ENCODE data around the gene BMPER.

Gene BMPER

DNA sequence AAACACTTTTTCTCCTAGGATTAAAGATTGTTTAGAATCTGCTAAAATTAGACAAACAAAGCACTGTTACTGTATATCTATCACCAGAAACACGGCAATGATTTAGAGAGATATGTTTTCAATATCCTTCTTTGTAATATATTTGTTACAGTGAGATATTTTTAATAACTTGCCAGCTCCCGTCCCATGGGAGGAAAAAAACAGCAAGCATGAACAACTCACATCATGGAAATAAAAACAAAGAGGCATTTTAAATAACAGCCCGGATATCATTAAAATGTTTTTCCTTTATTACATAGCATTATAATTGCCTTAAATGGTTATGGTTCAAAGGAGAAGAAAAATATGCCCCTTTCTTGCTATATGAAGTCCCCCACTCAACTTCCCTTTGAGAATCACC is 272.1 kb downstream of the BMPER start:
- DNase-seq (ENCODE audit: low read depth), result no peak
- no peak overlapping the region for H3K4me3 ChIP-seq (ENCODE audit: low read length)
- TF ChIP-seq, protein P1, sequence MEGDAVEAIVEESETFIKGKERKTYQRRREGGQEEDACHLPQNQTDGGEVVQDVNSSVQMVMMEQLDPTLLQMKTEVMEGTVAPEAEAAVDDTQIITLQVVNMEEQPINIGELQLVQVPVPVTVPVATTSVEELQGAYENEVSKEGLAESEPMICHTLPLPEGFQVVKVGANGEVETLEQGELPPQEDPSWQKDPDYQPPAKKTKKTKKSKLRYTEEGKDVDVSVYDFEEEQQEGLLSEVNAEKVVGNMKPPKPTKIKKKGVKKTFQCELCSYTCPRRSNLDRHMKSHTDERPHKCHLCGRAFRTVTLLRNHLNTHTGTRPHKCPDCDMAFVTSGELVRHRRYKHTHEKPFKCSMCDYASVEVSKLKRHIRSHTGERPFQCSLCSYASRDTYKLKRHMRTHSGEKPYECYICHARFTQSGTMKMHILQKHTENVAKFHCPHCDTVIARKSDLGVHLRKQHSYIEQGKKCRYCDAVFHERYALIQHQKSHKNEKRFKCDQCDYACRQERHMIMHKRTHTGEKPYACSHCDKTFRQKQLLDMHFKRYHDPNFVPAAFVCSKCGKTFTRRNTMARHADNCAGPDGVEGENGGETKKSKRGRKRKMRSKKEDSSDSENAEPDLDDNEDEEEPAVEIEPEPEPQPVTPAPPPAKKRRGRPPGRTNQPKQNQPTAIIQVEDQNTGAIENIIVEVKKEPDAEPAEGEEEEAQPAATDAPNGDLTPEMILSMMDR (IDR thresholded peaks at IDR 0.05; ENCODE audit: insufficient read depth, low read depth, low read length, missing control alignments), result no peak

DNA sequence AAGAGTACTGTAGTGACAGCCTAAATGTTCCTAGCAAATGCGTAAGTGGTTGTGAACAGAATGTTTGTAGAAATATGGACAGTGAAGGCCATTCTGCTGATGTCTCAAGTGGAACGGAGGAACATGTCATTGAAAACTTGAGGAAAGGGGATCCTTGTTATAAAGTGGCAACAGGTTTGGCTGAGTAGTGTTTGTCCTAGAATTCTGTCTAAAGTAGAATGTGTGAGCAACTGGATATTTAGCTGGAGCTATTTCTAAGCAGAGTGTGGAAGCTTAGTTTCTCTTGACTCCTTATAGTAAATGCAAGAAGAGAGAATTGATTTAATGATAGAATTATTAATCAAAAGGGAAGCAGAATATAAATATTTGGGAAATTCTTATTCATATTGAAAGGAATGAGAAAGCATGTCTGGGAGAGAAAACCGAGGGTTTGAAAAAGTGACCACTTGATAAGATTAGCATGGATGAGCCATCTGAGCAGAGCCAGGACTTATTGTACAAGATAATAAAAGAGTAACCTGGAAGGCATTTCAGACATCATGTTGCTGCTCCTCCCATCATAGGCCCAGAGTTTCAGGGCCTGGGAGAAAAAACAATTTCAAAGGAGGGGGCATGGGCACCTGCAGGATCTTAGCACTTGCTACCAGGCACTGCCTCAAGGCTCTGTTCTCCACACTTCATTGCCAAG is 276.1 kb downstream of the BMPER start:
- TF ChIP-seq, protein P1 (IDR thresholded peaks at IDR 0.05; ENCODE audit: insufficient read depth, low read depth, low read length, missing control alignments), result no peak
- H3K4me3 ChIP-seq (ENCODE audit: low read length), result no peak overlapping the region
- DNase-seq (ENCODE audit: low read depth), result no peak

DNA sequence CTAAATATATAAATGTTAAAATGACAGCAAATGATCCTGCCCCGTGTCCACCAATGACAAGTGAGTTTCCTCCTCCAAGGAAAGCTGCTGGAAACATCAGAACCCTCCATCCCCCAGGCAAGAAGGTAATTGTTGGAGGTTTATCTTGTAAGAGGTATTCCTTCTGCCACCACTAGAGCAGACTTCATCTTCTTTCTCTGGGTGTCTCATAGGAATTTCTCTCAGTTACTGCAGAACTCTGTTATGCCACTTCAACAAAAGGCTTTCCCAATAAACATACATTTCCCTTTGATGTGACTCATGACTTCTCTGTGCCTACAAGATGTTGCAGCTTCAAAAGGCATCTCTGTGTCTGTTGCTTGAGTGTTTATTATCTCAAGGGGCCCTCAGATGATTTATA is 279.1 kb downstream of the BMPER start:
- TF ChIP-seq, protein P1 (IDR thresholded peaks at IDR 0.05; ENCODE audit: insufficient read depth, low read depth, low read length, missing control alignments), result peak; percentile 34

DNA sequence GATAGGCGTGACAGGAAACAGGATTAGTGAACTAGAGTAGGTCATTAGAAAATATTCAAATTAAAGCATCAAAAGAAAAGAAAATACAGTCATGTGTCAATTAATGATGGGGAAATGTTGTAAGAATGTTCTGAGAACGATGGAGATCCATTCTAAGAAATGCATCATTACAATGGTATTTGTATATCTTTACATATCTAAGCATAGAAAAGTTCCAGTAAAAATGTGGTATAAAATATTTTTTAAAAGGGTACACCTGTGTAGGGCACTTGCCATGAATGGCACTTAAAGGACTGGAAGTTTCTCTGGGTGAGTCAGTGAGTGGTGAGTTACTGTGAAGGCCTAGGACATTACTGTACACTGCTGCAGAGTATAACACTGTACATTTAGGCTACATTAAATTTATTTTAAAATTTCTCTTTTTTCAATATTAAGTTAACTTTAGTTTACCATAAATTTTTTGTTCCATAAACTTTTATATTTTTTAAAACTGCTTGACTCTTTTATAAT is 282.5 kb downstream of the BMPER start:
- TF ChIP-seq, protein P1 (IDR thresholded peaks at IDR 0.05; ENCODE audit: insufficient read depth, low read depth, low read length, missing control alignments), result no peak
- peak; percentile 35 for DNase-seq (ENCODE audit: low read depth)
- no peak overlapping the region for H3K4me3 ChIP-seq (ENCODE audit: low read length)

More for the DNA sequence above, 279.1 kb downstream of the BMPER start:
- peak; percentile 57 for DNase-seq (ENCODE audit: low read depth)
- H3K4me3 ChIP-seq (ENCODE audit: low read length), result no peak overlapping the region

DNA sequence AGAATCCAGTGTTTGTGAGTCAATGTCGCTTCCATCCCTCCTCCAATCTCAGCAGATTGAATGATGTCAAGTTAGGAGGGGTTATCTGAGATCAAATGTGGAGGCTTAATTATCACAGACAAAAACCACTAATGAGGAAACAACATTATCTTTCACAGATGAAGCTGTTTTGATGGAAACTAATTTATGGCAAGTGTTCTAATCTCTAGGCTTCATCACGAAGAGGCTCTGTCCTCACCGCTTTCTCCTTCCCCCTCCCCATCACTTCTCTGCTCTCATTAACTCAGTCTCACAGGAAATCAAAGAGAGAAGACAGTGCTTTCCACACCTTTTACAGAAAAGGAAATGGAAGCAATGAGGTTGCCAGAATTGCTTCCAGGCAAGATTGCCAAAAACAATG is 283.7 kb downstream of the BMPER start:
- TF ChIP-seq, protein P1 (IDR thresholded peaks at IDR 0.05; ENCODE audit: insufficient read depth, low read depth, low read length, missing control alignments), result no peak
- no peak overlapping the region for H3K4me3 ChIP-seq (ENCODE audit: low read length)
- no peak for DNase-seq (ENCODE audit: low read depth)

DNA sequence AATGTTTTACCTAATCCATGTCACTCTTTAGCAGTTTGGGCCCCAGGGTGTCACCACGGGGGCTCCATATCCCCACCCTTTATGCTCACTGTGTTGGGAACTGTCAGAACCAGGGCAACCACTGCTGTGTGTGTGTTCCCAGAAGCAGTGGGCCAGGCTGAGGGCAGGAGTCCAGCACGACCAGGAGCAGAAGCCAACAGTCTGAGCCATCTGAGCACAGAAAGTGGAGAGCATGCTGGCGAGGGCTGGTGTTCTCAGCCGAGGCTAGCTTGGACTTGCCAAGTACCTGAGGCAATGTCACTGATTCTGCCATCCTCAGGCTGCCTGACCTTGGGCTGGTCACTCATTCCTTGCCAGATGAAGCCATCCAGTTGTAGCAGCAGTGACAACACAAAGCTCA is 285.0 kb downstream of the BMPER start:
- peak; percentile 25 for DNase-seq (ENCODE audit: low read depth)
- TF ChIP-seq, protein P1 (IDR thresholded peaks at IDR 0.05; ENCODE audit: insufficient read depth, low read depth, low read length, missing control alignments), result no peak
- no peak overlapping the region for H3K4me3 ChIP-seq (ENCODE audit: low read length)

DNA sequence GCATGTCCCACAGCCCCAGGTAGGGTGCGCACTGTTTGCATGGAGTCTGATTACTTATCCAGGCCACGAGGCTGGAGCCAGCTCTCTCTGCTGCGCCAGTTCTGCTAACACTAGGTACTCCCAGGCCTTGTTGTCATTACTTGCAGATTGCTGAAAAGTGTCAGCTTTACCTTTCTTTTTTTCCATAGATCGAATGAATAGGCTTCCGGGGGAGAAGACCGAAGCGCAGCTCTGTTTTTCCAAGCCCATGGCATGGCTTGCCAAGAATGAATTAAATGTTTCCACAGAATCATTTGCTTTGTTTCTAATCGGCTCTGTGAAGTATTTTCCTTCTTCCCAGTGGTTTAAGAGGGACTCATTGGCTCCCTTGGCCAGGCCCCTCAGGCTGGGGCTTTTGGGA is 285.8 kb downstream of the BMPER start:
- no peak overlapping the region for H3K4me3 ChIP-seq (ENCODE audit: low read length)
- TF ChIP-seq, protein P1 (IDR thresholded peaks at IDR 0.05; ENCODE audit: insufficient read depth, low read depth, low read length, missing control alignments), result no peak
- DNase-seq (ENCODE audit: low read depth), result no peak
